ENCODE results near the gene DOCK6.

The DOCK6 gene

DNA sequence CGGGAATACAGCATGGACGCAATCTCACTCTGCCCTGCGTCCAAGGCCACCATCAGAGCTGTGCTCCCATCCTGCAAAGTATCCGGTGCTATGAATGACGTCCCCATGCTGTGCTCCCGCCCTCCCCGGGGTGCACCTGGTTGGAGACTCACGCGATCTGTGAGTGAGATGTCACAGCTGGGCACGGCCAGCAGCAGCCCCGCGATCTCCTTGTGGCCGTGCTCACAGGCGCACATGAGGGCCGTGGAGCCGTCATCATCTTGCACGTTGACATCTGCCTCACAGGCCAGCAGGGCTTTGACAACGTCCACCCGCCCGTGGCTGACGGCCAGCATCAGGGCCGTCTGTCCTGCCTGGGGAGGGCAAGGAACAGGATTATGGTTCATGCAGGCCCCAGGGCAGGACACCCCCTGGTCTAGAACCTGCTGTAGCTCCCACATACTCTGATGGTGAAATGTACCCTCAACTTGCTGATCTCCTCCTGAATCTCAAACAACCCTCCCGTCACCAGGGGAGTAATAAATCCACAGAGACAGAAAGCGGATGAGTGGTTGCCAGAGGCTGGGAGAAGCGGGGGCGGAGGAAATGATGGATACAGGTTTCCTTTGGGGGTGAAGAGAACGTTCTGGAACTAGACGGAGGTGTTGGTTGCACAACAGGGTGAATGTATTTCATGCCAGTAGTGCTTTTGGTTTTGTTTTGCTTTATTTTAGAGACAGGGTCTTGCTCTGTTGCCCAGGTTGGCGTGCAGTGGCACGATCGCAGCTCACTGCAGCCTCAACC, 92.2 kb downstream of the DOCK6 start:
- TF ChIP-seq, protein P1, sequence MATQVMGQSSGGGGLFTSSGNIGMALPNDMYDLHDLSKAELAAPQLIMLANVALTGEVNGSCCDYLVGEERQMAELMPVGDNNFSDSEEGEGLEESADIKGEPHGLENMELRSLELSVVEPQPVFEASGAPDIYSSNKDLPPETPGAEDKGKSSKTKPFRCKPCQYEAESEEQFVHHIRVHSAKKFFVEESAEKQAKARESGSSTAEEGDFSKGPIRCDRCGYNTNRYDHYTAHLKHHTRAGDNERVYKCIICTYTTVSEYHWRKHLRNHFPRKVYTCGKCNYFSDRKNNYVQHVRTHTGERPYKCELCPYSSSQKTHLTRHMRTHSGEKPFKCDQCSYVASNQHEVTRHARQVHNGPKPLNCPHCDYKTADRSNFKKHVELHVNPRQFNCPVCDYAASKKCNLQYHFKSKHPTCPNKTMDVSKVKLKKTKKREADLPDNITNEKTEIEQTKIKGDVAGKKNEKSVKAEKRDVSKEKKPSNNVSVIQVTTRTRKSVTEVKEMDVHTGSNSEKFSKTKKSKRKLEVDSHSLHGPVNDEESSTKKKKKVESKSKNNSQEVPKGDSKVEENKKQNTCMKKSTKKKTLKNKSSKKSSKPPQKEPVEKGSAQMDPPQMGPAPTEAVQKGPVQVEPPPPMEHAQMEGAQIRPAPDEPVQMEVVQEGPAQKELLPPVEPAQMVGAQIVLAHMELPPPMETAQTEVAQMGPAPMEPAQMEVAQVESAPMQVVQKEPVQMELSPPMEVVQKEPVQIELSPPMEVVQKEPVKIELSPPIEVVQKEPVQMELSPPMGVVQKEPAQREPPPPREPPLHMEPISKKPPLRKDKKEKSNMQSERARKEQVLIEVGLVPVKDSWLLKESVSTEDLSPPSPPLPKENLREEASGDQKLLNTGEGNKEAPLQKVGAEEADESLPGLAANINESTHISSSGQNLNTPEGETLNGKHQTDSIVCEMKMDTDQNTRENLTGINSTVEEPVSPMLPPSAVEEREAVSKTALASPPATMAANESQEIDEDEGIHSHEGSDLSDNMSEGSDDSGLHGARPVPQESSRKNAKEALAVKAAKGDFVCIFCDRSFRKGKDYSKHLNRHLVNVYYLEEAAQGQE (IDR thresholded peaks at IDR 0.05; ENCODE audit: insufficient read depth in 1 of 2, low read depth in 2 of 2, low read length in 2 of 2) = no peak
- TF ChIP-seq FOXP2 (optimal IDR thresholded peaks at IDR 0.05; ENCODE audit: borderline replicate concordance, extremely low read depth, extremely low read length, insufficient read depth) (no peak), POLR2AphosphoS5 (IDR thresholded peaks at IDR 0.05; ENCODE audit: low read depth, low read length) (no peak), TAF1 (IDR thresholded peaks at IDR 0.05; ENCODE audit: borderline replicate concordance, insufficient read depth, low read length) (no peak), SIN3A (IDR thresholded peaks at IDR 0.05; ENCODE audit: borderline replicate concordance, insufficient read depth, low read length) (no peak)

DNA sequence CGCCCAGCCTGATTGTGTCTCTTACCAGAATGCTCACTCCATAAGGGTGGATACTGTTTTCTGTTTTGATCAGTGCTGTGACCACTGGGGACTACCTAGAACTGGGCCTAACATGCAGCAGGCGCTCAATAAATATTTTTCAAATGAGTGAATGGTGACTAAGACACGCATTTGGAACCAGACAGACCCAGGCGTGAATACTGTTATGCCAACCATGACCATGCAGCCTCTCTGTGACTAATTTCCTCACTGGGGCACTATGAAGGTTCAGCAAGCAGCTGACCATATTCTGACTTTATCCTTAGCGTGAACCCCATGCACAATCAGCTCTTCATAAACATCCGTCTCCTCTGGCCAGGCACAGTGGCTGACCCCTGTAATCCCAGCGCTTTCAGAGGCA, 93.8 kb downstream of the DOCK6 start:
- no peak for TF ChIP-seq TAF1 (IDR thresholded peaks at IDR 0.05; ENCODE audit: borderline replicate concordance, insufficient read depth, low read length)
- no peak for TF ChIP-seq POLR2AphosphoS5 (IDR thresholded peaks at IDR 0.05; ENCODE audit: low read depth, low read length)
- TF ChIP-seq, protein P1 (IDR thresholded peaks at IDR 0.05; ENCODE audit: insufficient read depth in 1 of 2, low read depth in 2 of 2, low read length in 2 of 2) = no peak

DNA sequence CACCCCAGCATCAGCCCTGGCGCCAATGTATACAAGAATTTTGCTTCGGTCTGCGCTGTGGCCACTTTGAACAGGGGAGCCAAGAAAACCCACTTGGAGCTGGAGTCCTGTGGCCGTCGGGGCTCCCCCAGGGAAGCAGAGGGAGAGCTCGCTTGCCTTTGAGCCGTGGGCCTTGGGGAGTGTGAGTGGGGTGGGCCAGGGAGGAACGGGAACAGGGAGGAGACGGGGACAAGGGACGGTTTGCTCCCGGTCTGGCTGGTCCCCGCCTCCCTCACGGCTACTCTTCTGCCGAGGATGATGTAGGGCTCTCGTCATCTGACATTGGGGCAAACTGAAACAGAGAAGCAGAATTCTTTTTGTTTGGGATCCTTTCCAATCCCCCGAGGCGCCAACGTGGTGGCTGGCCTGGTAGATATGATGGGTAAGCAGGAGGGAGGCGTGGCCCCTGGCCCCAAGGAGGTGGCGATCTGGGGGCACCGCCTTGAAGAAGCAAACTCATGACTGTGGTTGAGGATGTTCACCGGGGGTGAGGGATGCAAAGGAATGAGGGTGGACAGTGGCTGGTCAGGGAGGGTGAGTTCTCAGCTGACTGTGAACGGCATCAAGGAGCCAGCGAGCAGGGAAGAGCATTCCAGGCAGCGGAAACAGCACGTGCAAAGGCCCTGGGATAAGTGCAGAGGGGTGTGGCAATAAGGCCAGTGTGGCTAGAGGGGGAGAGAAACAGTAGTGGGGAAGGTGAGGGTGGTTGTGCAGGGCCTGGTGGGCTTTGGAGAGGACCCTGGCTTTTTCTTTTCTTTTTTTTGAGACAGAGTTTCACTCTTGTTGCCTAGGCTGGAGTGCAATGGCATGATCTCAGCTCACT, 95.8 kb downstream of the DOCK6 start:
- TF ChIP-seq TAF1 (IDR thresholded peaks at IDR 0.05; ENCODE audit: borderline replicate concordance, insufficient read depth, low read length) (no peak), SIN3A (IDR thresholded peaks at IDR 0.05; ENCODE audit: borderline replicate concordance, insufficient read depth, low read length) (no peak), POLR2AphosphoS5 (IDR thresholded peaks at IDR 0.05; ENCODE audit: low read depth, low read length) (no peak), FOXP2 (optimal IDR thresholded peaks at IDR 0.05; ENCODE audit: borderline replicate concordance, extremely low read depth, extremely low read length, insufficient read depth) (no peak)
- TF ChIP-seq, protein P1 (IDR thresholded peaks at IDR 0.05; ENCODE audit: insufficient read depth in 1 of 2, low read depth in 2 of 2, low read length in 2 of 2) = no peak

DNA sequence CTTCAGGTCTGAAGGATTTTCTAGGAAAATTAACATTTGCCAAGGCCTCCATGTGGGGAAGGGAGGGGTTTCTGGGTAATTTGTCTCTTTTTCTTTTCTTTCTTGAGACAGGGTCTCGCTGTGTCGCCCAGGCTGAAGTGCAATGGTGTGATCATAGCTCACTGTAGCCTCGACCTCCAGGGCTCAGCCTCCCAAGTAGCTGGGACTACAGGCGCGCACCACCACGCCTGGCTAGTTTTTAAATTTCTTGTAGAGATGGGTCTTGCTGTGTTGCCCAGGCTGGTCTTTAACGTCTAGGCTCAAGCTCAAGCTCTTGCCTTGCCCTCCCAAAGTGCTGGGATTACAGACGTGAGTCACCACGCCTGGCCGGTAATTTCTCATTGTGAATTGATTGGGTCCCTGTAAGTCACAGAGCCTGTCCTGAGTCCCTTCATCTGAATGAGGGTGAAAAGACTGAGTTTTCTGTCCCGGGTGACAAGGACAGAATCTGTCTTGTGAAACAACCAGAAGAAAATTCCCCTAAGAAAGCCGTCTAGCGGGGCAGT, 96.8 kb downstream of the DOCK6 start:
- TF ChIP-seq POLR2AphosphoS5 (IDR thresholded peaks at IDR 0.05; ENCODE audit: low read depth, low read length) (no peak), SIN3A (IDR thresholded peaks at IDR 0.05; ENCODE audit: borderline replicate concordance, insufficient read depth, low read length) (no peak), TAF1 (IDR thresholded peaks at IDR 0.05; ENCODE audit: borderline replicate concordance, insufficient read depth, low read length) (no peak), FOXP2 (optimal IDR thresholded peaks at IDR 0.05; ENCODE audit: borderline replicate concordance, extremely low read depth, extremely low read length, insufficient read depth) (no peak)
- TF ChIP-seq, protein P1 (IDR thresholded peaks at IDR 0.05; ENCODE audit: insufficient read depth in 1 of 2, low read depth in 2 of 2, low read length in 2 of 2) = no peak
